Measurements from ENCODE around the gene RABEP2. TPM values are rescaled to one million over a fixed set of nuclear protein-coding genes. Genes with fewer than 3 reads are reported as not detected.

Gene RABEP2
- total RNA-seq, 1 experiment from 2014 or later, result 17.5 TPM

GRCh38 chr16:28951410-28951943 lies 26.4 kb upstream of the RABEP2 start:
- H3K9me3 ChIP-seq (ENCODE audit: control insufficient read depth, low read depth, low read length), result no peaks in the 10 kb centered on the region
- peak overlapping the region; percentile 78; the same call in 1 of the 2 replicates for H3K14ac ChIP-seq (ENCODE audit: insufficient read depth, low read length)
- H2AK5ac ChIP-seq (ENCODE audit: insufficient read length, low read length), result no peak overlapping the region
- Mint-ChIP-seq H3K27me3 (ENCODE audit: low read depth) (peaks cover 7% of the 10 kb centered on the region), H3K27ac (peak overlapping the region; percentile 56 to 96 (median 92)), H3K4me3 (peak overlapping the region; percentile 95 to 98), H3K9me3 (no peaks in the 10 kb centered on the region; a peak in 1 of 5 replicates), H3K36me3 (ENCODE audit: insufficient read depth in 1 of 3, low read depth in 3 of 3) (peaks cover 25 to 50% (median 49%) of the 10 kb centered on the region in 3 experiments), H3K4me1 (peaks cover 10 to 12% of the 10 kb centered on the region in 2 experiments)
- H3K4me1 ChIP-seq (ENCODE audit: insufficient read depth, low read length), result no peaks in the 10 kb centered on the region
- H2BK20ac ChIP-seq (ENCODE audit: low read depth, low read length, poor library complexity, severe bottlenecking), result no peak overlapping the region
- H3K56ac ChIP-seq (ENCODE audit: insufficient read length, low read depth, low read length), result no peak overlapping the region
- H2BK120ac ChIP-seq (ENCODE audit: low read depth, low read length, poor library complexity, severe bottlenecking), result no peak overlapping the region
- no peak for TF ChIP-seq CTCF (conservative IDR thresholded peaks at IDR 0.05)
- H2BK15ac ChIP-seq (ENCODE audit: low read depth, low read length), result no peak overlapping the region
- H4K8ac ChIP-seq (replicated peaks; ENCODE audit: insufficient read length, low read depth, low read length), result no peak overlapping the region
- peak; percentile 38 for DNase-seq
- no peak overlapping the region for H3K4ac ChIP-seq (ENCODE audit: low read depth, low read length)
- H2BK5ac ChIP-seq (ENCODE audit: insufficient read length, low read length), result no peak overlapping the region
- H3K27ac ChIP-seq (ENCODE audit: insufficient read length, low read depth, low read length), result no peak overlapping the region
- peak overlapping the region; percentile 94 for H3K4me2 ChIP-seq (ENCODE audit: insufficient read depth, insufficient read length, low read length)
- no peak overlapping the region for H3K18ac ChIP-seq (ENCODE audit: insufficient read length, low read depth, low read length)
- H3K27me3 ChIP-seq (ENCODE audit: insufficient read depth, low read length), result no peaks in the 10 kb centered on the region
- peaks cover 9% of the 10 kb centered on the region for H3K23me2 ChIP-seq (ENCODE audit: insufficient read length, low read depth, low read length, poor library complexity, severe bottlenecking)
- peaks cover 8% of the 10 kb centered on the region; the same call in 1 of the 2 replicates for H3K79me2 ChIP-seq (ENCODE audit: insufficient read depth, low read length)
- no peak overlapping the region for H2BK12ac ChIP-seq (ENCODE audit: insufficient read length, low read depth, low read length)
- H3T11ph ChIP-seq (ENCODE audit: low read length), result no peak overlapping the region
- no CpG with 5 or more reads among the region's 17 CpGs for WGBS (ENCODE audit: extremely low coverage, insufficient read length, low lambda C conversion rate)
- H3K79me1 ChIP-seq (ENCODE audit: insufficient read depth, low read depth, low read length, poor library complexity, severe bottlenecking), result peaks cover 4% of the 10 kb centered on the region
- H2AFZ ChIP-seq (ENCODE audit: low read length), result no peak overlapping the region
- peak overlapping the region; percentile 92 for H3K9ac ChIP-seq (ENCODE audit: extremely low read depth, insufficient read length, low read length)
- H3K23ac ChIP-seq (ENCODE audit: insufficient read length, low read depth, low read length), result no peak overlapping the region
- H4K5ac ChIP-seq (ENCODE audit: insufficient read length, low read depth, low read length), result no peak overlapping the region
- H4K20me1 ChIP-seq (ENCODE audit: control insufficient read depth, insufficient read depth, insufficient read length), result no peaks in the 10 kb centered on the region
- no peak overlapping the region for H4K91ac ChIP-seq (ENCODE audit: insufficient read length, low read depth, low read length)
